Suprapubic skin (tissue), 3 donors: ENCODE measurements around the gene BCL10.

Experiments
- CTCF ChIP-seq, 2 donors: fragments of 200-600 bp in 1 of 2; fragments of 450-650 bp in 1 of 2; sonication (generic) in 1 of 2; IDR thresholded peaks; one replicate each; pipeline ENCODE4 v1.5.1; 2016 to 2019; ENCODE audit warnings: antibody characterized with exemption in 2 of 2, mild to moderate bottlenecking in 1 of 2, moderate library complexity in 1 of 2
- EP300 ChIP-seq: sonication (generic); formaldehyde crosslinking; IDR thresholded peaks from one replicate; pipeline ENCODE4 v1.6.1; 2017; ENCODE audit warnings: antibody characterized with exemption
- POLR2A ChIP-seq, 2 donors: fragments of 450-650 bp; IDR thresholded peaks; one replicate each; pipeline ENCODE4 v1.6.1; 2017; ENCODE audit warnings: antibody characterized with exemption in 2 of 2, mild to moderate bottlenecking in 2 of 2, moderate library complexity in 2 of 2

DNA sequence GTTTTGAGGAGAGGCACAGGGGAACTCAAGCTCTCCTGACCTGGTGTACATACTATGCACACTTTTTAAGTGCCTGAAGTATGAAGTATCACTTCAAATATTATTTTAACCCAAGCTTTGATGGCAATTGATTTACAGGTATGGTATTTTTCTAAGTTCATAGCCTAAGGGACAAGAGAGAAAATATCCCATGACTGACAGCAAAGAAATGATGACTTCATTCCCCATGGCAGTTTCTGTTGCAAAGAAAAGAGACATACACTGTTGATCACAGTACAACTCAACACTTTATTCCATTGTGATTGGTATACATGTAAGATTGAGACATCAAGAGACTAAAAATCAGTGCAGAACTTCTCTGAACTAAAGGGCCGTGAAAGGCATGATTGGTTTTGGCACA is 41.8 kb upstream of the BCL10 start:
- TF ChIP-seq POLR2A (IDR thresholded peaks at IDR 0.05) (no peak), CTCF (IDR thresholded peaks at IDR 0.05) (no peak), EP300 (no peak)
